VCaP (cell line): ENCODE measurements around the gene ITGAL.
"Not testable (repeated sequence)": the region's sequence is repeated elsewhere in the genome, so short reads cannot be mapped to it uniquely, and the experiment has no call there.

Source experiments
- H3K27ac ChIP-seq: fragments of 450-650 bp; 2 replicates; pipeline ENCODE4 v1.5.1; 2017
- CTCF ChIP-seq: fragments of 450-650 bp; conservative IDR thresholded peaks from 2 replicates; pipeline ENCODE4 v1.5.1; 2017; ENCODE audit warnings: mild to moderate bottlenecking, moderate library complexity

Gene ITGAL

GRCh38 chr16:30532285-30533145, 60.0 kb downstream of the ITGAL start:
- no peak for TF ChIP-seq CTCF
- no peak overlapping the region for H3K27ac ChIP-seq

GRCh38 chr16:30533146-30533522, 60.6 kb downstream of the ITGAL start:
- TF ChIP-seq CTCF = no peak
- H3K27ac ChIP-seq = no peak overlapping the region

- H3K27ac ChIP-seq = peak overlapping the region; percentile 87
- no peak for TF ChIP-seq CTCF
Measured at GRCh38 chr16:30533748-30534367, 61.3 kb downstream of the ITGAL start.

- TF ChIP-seq CTCF = no peak
- peak within 1 kb of the TSS; percentile 87 for H3K27ac ChIP-seq
Measured at GRCh38 chr16:30534368-30535105, 62.0 kb downstream of the ITGAL start, which contains the start of gene ZNF747. Gene ZNF747 (minus strand): TSS chr16:30534858. CDS start chr16:30534679, 179 bp downstream.

GRCh38 chr16:30535106-30535776, 62.7 kb downstream of the ITGAL start:
- TF ChIP-seq CTCF = no peak
- H3K27ac ChIP-seq = peak overlapping the region; percentile 87

- peak; percentile 63 for TF ChIP-seq CTCF
- H3K27ac ChIP-seq = peak overlapping the region; percentile 87
Measured at GRCh38 chr16:30535777-30536190, 63.2 kb downstream of the ITGAL start.

- not testable (repeated sequence) for H3K27ac ChIP-seq
Measured at GRCh38 chr16:30536391-30537024, 64.0 kb downstream of the ITGAL start.
